Adipose tissue (tissue), 3 donors: ENCODE results near the gene DENND4B. TPM values are rescaled to one million over a fixed set of nuclear protein-coding genes. Genes with fewer than 3 reads are reported as not detected.

Experiments used
- H3K27ac ChIP-seq: one replicate; pipeline ENCODE4 v1.5.1; 2013; ENCODE audit warnings: low read depth, low read length
- WGBS, 3 donors: extraction: QIAGEN DNeasy Blood & Tissue Kit; methylation state at CpG; one replicate each; pipeline ENCODE4 v1.1.7; 2013; 5-methylcytosine and 5-hydroxymethylcytosine counted together
- polyA plus RNA-seq, 3 donors: library from polyadenylated mRNA; stranded (reverse); fragments of 200-250 nt; gene quantifications; one replicate each; pipeline ENCODE4 v1.2.3, GENCODE V29; 2013
- donor health status: healthy with polysubstance abuse.
- donor health status: Bipolar disorder and iron deficiency.
- donor health status: healthy.

The DENND4B gene
- polyA plus RNA-seq, 3 donors: 17.2 to 40.2 (median 37.1) TPM

- H3K27ac ChIP-seq: no peak overlapping the region
- 0 to 1% (median 0%) methylated on average over 15 to 16 of the region's 16 CpGs for WGBS, 3 donors
Measured at GRCh38 chr1:153976819-153977249, 30.3 kb upstream of the DENND4B start.

GRCh38 chr1:153973525-153973924 is 27.0 kb upstream of the DENND4B start:
- 79 to 82% (median 79%) methylated on average over 7 of the region's 7 CpGs for WGBS, 3 donors
- H3K27ac ChIP-seq: no peak overlapping the region

GRCh38 chr1:153973071-153973470 is 26.6 kb upstream of the DENND4B start:
- no peak overlapping the region for H3K27ac ChIP-seq
- WGBS, 3 donors: 93 to 98% (median 95%) methylated on average over 3 of the region's 3 CpGs

GRCh38 chr1:153970346-153970745 is 23.8 kb upstream of the DENND4B start:
- WGBS, 3 donors: 56 to 90% (median 83%) methylated on average over 2 of the region's 2 CpGs

GRCh38 chr1:153968972-153969371 is 22.5 kb upstream of the DENND4B start:
- no peak overlapping the region for H3K27ac ChIP-seq
- WGBS, 3 donors: 88 to 95% (median 90%) methylated on average over 2 of the region's 2 CpGs

More at GRCh38 chr1:153970346-153970745, 23.8 kb upstream of the DENND4B start:
- H3K27ac ChIP-seq: no peak overlapping the region

- no peak overlapping the region for H3K27ac ChIP-seq
- WGBS, 3 donors: 5 to 11% (median 9%) methylated on average over 13 of the region's 13 CpGs
Measured at GRCh38 chr1:153968408-153968807, 21.9 kb upstream of the DENND4B start.

- H3K27ac ChIP-seq: no peak overlapping the region
- 0 to 1% (median 1%) methylated on average over 8 of the region's 8 CpGs for WGBS, 3 donors
Measured at GRCh38 chr1:153968000-153968363, 21.5 kb upstream of the DENND4B start.

- WGBS, 3 donors: 0 to 1% (median 0%) methylated on average over 60 of the region's 60 CpGs
- no peak within 1 kb of the TSS for H3K27ac ChIP-seq
Measured at GRCh38 chr1:153967107-153967999, 20.8 kb upstream of the DENND4B start, which contains the start of gene CREB3L4. CREB3L4 (plus strand) TSS chr1:153967902; CDS start chr1:153968526, 624 bp downstream.

- peak overlapping the region; percentile 83 for H3K27ac ChIP-seq
- WGBS, 3 donors: 0 to 6% (median 2%) methylated on average over 22 of the region's 22 CpGs
Measured at GRCh38 chr1:153963850-153964331, 17.4 kb upstream of the DENND4B start.

- WGBS, 3 donors: 0 to 1% (median 0%) methylated on average over 53 to 54 of the region's 54 CpGs
- H3K27ac ChIP-seq: peak within 1 kb of the TSS; percentile 83
Measured at GRCh38 chr1:153963030-153963849, 16.7 kb upstream of the DENND4B start, which contains the start of gene SLC39A1. SLC39A1 (minus strand) TSS chr1:153963537; CDS start chr1:153962715, 822 bp downstream.

GRCh38 chr1:153962088-153963029 is 15.8 kb upstream of the DENND4B start:
- H3K27ac ChIP-seq: peak overlapping the region; percentile 69
- WGBS, 3 donors: 40 to 50% (median 49%) methylated on average over 16 of the region's 16 CpGs

- WGBS, 3 donors: 76 to 77% (median 77%) methylated on average over 4 of the region's 4 CpGs
- no peak overlapping the region for H3K27ac ChIP-seq
Measured at GRCh38 chr1:153961421-153961820, 14.9 kb upstream of the DENND4B start.

GRCh38 chr1:153960206-153960605 is 13.7 kb upstream of the DENND4B start:
- H3K27ac ChIP-seq: no peak overlapping the region
- WGBS, 3 donors: 85 to 98% (median 98%) methylated on average over 11 of the region's 11 CpGs

- H3K27ac ChIP-seq: no peak overlapping the region
- WGBS, 3 donors: 60 to 71% (median 67%) methylated on average over 3 of the region's 3 CpGs
Measured at GRCh38 chr1:153959454-153959853, 12.9 kb upstream of the DENND4B start.

- 14 to 22% (median 16%) methylated on average over 4 of the region's 4 CpGs for WGBS, 3 donors
- peak overlapping the region; percentile 62 for H3K27ac ChIP-seq
Measured at GRCh38 chr1:153958961-153959260, 12.4 kb upstream of the DENND4B start.

GRCh38 chr1:153958111-153958960 is 11.8 kb upstream of the DENND4B start, which contains the start of gene CRTC2:
CRTC2 (minus strand) TSS chr1:153958612; CDS start chr1:153958497, 115 bp downstream.
- H3K27ac ChIP-seq: peak within 1 kb of the TSS; percentile 62
- 0% methylated on average over 74 of the region's 75 CpGs for WGBS, 3 donors

GRCh38 chr1:153957744-153958110 is 11.2 kb upstream of the DENND4B start:
- no peak overlapping the region for H3K27ac ChIP-seq
- 0 to 1% (median 0%) methylated on average over 13 of the region's 13 CpGs for WGBS, 3 donors
